SH-SY5Y (cell line): ENCODE results near the gene ASPHD1.

Experiments
- GATA2 ChIP-seq: IDR thresholded peaks from 2 replicates; pipeline ENCODE4 v1.6.1; 2011; ENCODE audit warnings: mild to moderate bottlenecking, low read depth, low read length
- GATA3 ChIP-seq: IDR thresholded peaks from 2 replicates; pipeline ENCODE4 v1.6.1; 2011; ENCODE audit warnings: low read depth, mild to moderate bottlenecking, low read length, moderate library complexity

DNA sequence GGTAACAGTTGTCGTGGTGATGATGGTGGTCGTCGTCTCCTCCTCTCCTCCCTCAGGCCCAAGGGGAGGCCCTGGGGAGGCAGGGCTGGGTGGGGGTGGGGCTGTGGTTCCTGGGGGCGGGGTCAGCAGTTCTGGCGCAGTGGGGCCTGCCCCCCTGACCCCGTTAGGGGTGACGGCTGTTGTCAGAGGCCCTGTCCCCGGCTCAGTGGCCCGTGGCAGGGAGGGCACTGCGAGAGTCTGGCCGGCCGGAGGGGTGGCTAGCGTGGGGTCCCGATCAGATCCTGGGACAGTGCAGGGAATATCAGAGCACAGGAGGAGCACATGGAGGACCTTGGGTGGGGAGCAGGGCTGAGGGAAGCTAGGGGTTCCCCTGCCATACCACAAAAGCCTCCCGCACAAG lies 3.4 kb upstream of the ASPHD1 start:
- no peak for TF ChIP-seq GATA2
- TF ChIP-seq GATA3: no peak
